Panc1 (cell line): ENCODE data around the gene RAB23. TPM values are rescaled to one million over a fixed set of nuclear protein-coding genes. Genes with fewer than 3 reads are reported as not detected.

Experiments
- ATAC-seq: fragments of 200-7000 bp; cut with Tn5 transposase; 2 replicates; pipeline ENCODE4 v1.9.1; 2020; ENCODE audit warnings: mild to moderate bottlenecking, moderate library complexity
- BruUV-seq: library from RNA; stranded (reverse); fragments of 400-500 nt; replicated peaks from 2 replicates; lab custom pipeline; 2021; lab: Mats Ljungman, UMichigan
- CTCF ChIA-PET: fragments of 300-600 bp; sonication (Branson Sonifier 250); formaldehyde crosslinking; loops from one replicate; lab custom pipeline; 2022; ENCODE audit warnings: antibody characterized with exemption; lab: Charles Lee
- POLR2A ChIA-PET: fragments of 300-600 bp; sonication (Branson Sonifier 250); formaldehyde crosslinking; loops from one replicate; lab custom pipeline; 2022; ENCODE audit warnings: antibody characterized with exemption; lab: Charles Lee
- DNase-seq: peaks from one replicate; pipeline ENCODE4 v3.0.0-alpha.2; 2010; ENCODE audit warnings: low read depth, low spot score
- H3K27ac ChIP-seq: 2 replicates; pipeline ENCODE4 v1.5.1; 2011; ENCODE audit warnings: mild to moderate bottlenecking, low read length, inconsistent platforms
- H3K27me3 ChIP-seq: fragments of 200-500 bp; sonication (Bioruptor generic); 2 replicates; pipeline ENCODE4 v1.6.0; 2014; ENCODE audit warnings: low read length, inconsistent platforms; ENCODE audit not compliant: control insufficient read depth, insufficient read depth
- H3K36me3 ChIP-seq: fragments of 200-500 bp; sonication (Bioruptor generic); 2 replicates; pipeline ENCODE4 v1.5.1; 2014; ENCODE audit warnings: inconsistent platforms, mild to moderate bottlenecking, low read length, moderate library complexity; ENCODE audit not compliant: control insufficient read depth, insufficient read depth
- H3K4me1 ChIP-seq: 2 replicates; pipeline ENCODE4 v1.5.1; 2011; ENCODE audit warnings: inconsistent platforms, mild to moderate bottlenecking, low read length, moderate library complexity; ENCODE audit not compliant: control insufficient read depth, insufficient read depth
- H3K4me3 ChIP-seq, 2 experiments: 2 replicates each; pipeline ENCODE4 v1.5.1; 2011 to 2012; ENCODE audit warnings: low read depth in 2 of 2, low read length in 2 of 2, mild to moderate bottlenecking in 2 of 2, inconsistent platforms in 1 of 2, moderate library complexity in 1 of 2
- H3K9me3 ChIP-seq: fragments of 200-500 bp; sonication (Bioruptor generic); 2 replicates; pipeline ENCODE4 v1.5.1; 2014; ENCODE audit warnings: low read depth, mild to moderate bottlenecking, inconsistent platforms, low read length, moderate library complexity; ENCODE audit not compliant: control insufficient read depth, insufficient read depth
- CTCF ChIP-seq: fragments of 450-650 bp; IDR thresholded peaks from 2 replicates; pipeline ENCODE4 v1.5.1; 2017; ENCODE audit warnings: mild to moderate bottlenecking
- POLR2AphosphoS5 ChIP-seq: IDR thresholded peaks from 2 replicates; pipeline ENCODE4 v1.6.1; 2012; ENCODE audit warnings: mild to moderate bottlenecking, low read depth, low read length, moderate library complexity
- REST ChIP-seq, 2 experiments: IDR thresholded peaks; 2 replicates each; pipeline ENCODE4 v1.6.1; 2011 to 2012; ENCODE audit warnings: low read depth in 2 of 2, control low read depth in 1 of 2, low read length in 1 of 2, mild to moderate bottlenecking in 1 of 2, moderate library complexity in 1 of 2; ENCODE audit not compliant: insufficient read depth in 1 of 2
- SIN3A ChIP-seq: IDR thresholded peaks from 2 replicates; pipeline ENCODE4 v1.6.1; 2012; ENCODE audit warnings: low read depth, mild to moderate bottlenecking, low read length, moderate library complexity, borderline replicate concordance; ENCODE audit not compliant: insufficient read depth
- TCF7L2 ChIP-seq: IDR thresholded peaks from 2 replicates; pipeline ENCODE4 v1.6.1; 2011; ENCODE audit warnings: mild to moderate bottlenecking, low read depth, low read length, inconsistent platforms
- in situ Hi-C: cut with HindIII; loops from 2 replicates; pipeline ENCODE4 v1.10.0; 2016; ENCODE audit warnings: low sequenced_read_pairs, low pct_unique_long_range_greater_than_20kb
- intact Hi-C: fragments of 100-400 bp; cut with micrococcal nuclease; formaldehyde crosslinking; loops from one replicate; pipeline ENCODE4 v1.10.0; 2022; ENCODE audit not compliant: unreplicated experiment
- total RNA-seq: library from RNA; stranded (reverse); gene quantifications from one replicate; pipeline ENCODE4 v1.2.1, GENCODE V29; 2021; ENCODE audit not compliant: unreplicated experiment

The RAB23 gene
- total RNA-seq, 1 experiment from 2014 or later = 25.5 TPM

GRCh38 chr6:57205550-57206328, 16.4 kb downstream of the RAB23 start:
- 0 out of 2 replicates have a peak, but pooled peaks cover 3% of the 10 kb centered on the region for H3K4me1 ChIP-seq
- no peaks in the 10 kb centered on the region for H3K9me3 ChIP-seq
- ChIA-PET POLR2A (interaction anchor here (0.5 kb wide), 1 partner anchor 12 kb away, joined by 18 read pairs; no protein-coding TSS in a partner anchor), CTCF (no interaction called here)
- no peaks in the 10 kb centered on the region for H3K36me3 ChIP-seq
- no peak for TF ChIP-seq REST (IDR thresholded peaks at IDR 0.05; ENCODE audit: insufficient read depth in 1 of 2, low read depth in 2 of 2, low read length in 1 of 2)
- no peak for TF ChIP-seq TCF7L2
- no peak for TF ChIP-seq POLR2AphosphoS5
- no peak for TF ChIP-seq SIN3A
- TF ChIP-seq CTCF = no peak
- in situ Hi-C loops = no loop called here
- H3K27ac ChIP-seq = no peak overlapping the region
- ATAC-seq (no peak), DNase-seq (no peak)
- H3K4me3 ChIP-seq = no peak overlapping the region
- intact Hi-C loops = no loop called here
- no peaks in the 10 kb centered on the region for H3K27me3 ChIP-seq
- no TSS peak for BruUV-seq

DNA sequence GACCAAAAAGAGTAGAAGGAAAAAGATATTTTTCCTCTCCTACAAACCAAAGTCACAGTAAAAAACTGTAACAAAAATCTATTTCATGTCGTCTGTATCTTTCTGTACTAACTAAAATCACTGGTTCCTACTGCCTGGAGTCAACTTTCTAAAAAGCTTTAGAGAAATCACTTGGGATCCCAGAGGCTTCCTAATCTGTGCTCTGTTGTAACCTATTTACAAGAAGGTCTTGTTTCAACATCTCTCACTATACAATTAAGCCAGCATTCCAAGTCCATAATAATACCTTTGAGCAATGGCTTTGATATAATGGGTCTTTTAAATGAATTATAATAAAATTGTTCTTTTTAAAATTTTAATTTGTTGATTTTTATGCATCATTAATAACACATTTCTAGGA, 20.4 kb downstream of the RAB23 start:
- TSS peak; percentile 35 for BruUV-seq
- DNase-seq = no peak
- H3K4me3 ChIP-seq = no peak overlapping the region
- CTCF ChIA-PET = no interaction called here
- TF ChIP-seq POLR2AphosphoS5 = no peak
- no peak for TF ChIP-seq TCF7L2
- no peak for TF ChIP-seq REST (IDR thresholded peaks at IDR 0.05; ENCODE audit: insufficient read depth in 1 of 2, low read depth in 2 of 2, low read length in 1 of 2)
- TF ChIP-seq SIN3A = no peak
- no peak for TF ChIP-seq CTCF
- in situ Hi-C loops (no loop called here), intact Hi-C loops (no loop called here)
- ATAC-seq = no peak
- POLR2A ChIA-PET = no interaction called here
- H3K9me3 ChIP-seq = no peaks in the 10 kb centered on the region
- H3K27me3 ChIP-seq = no peaks in the 10 kb centered on the region
- peak overlapping the region; percentile 12; the same call in 1 of the 2 replicates for H3K27ac ChIP-seq
- H3K4me1 ChIP-seq = peaks cover 20% of the 10 kb centered on the region
- no peaks in the 10 kb centered on the region for H3K36me3 ChIP-seq
